ENCODE results near the gene ZNF75A.
"Not testable (repeated sequence)": the region's sequence is repeated elsewhere in the genome, so short reads cannot be mapped to it uniquely, and the experiment has no call there.

Gene ZNF75A

GRCh38 chr16:3305109-3306068 is at the start of gene ZNF75A, which contains the start of gene TIGD7:
Gene ZNF75A, plus strand, starts transcription at chr16:3305497. Its CDS starts 2,932 bp downstream, at chr16:3308429.
Gene TIGD7, minus strand, starts transcription at chr16:3305430. Its CDS starts 4,816 bp downstream, at chr16:3300614.
- DNase-seq = peak; percentile 93

GRCh38 chr16:3256146-3256865 is 49.0 kb upstream of the ZNF75A start, which contains the start of gene MEFV:
Gene MEFV, minus strand, starts transcription at chr16:3256633. Its CDS starts 46 bp downstream, at chr16:3256587.
- DNase-seq = no peak

GRCh38 chr16:3256866-3257465 is 48.3 kb upstream of the ZNF75A start:
- DNase-seq = no peak

- no peak for DNase-seq
Observed at GRCh38 chr16:3259836-3260235, 45.5 kb upstream of the ZNF75A start.

GRCh38 chr16:3262517-3262916 is 42.8 kb upstream of the ZNF75A start:
- no peak for DNase-seq

- peak; percentile 99 for DNase-seq
Observed at GRCh38 chr16:3264137-3265036, 40.9 kb upstream of the ZNF75A start.

- peak; percentile 47 for DNase-seq
Observed at GRCh38 chr16:3266873-3267537, 38.3 kb upstream of the ZNF75A start.

GRCh38 chr16:3268294-3268693 is 37.0 kb upstream of the ZNF75A start:
- no peak for DNase-seq

GRCh38 chr16:3270718-3271117 is 34.6 kb upstream of the ZNF75A start:
- DNase-seq = not testable (repeated sequence)

- DNase-seq = not testable (repeated sequence)
Observed at GRCh38 chr16:3271281-3271680, 34.0 kb upstream of the ZNF75A start.

GRCh38 chr16:3274490-3274889 is 30.8 kb upstream of the ZNF75A start:
- DNase-seq = no peak

- DNase-seq = no peak
Observed at GRCh38 chr16:3274947-3275346, 30.4 kb upstream of the ZNF75A start.

- no peak for DNase-seq
Observed at GRCh38 chr16:3276679-3277078, 28.6 kb upstream of the ZNF75A start.

GRCh38 chr16:3281222-3281820 is 24.0 kb upstream of the ZNF75A start:
- no peak for DNase-seq

GRCh38 chr16:3282103-3282729 is 23.1 kb upstream of the ZNF75A start:
- no peak for DNase-seq

GRCh38 chr16:3282730-3283542 is 22.4 kb upstream of the ZNF75A start, which contains the start of gene ZNF263:
Gene ZNF263, plus strand, starts transcription at chr16:3283491. Its CDS starts 328 bp downstream, at chr16:3283819.
- DNase-seq = peak; percentile 98

GRCh38 chr16:3283543-3284447 is 21.5 kb upstream of the ZNF75A start:
- no peak for DNase-seq

- no peak for DNase-seq
Observed at GRCh38 chr16:3285131-3285530, 20.2 kb upstream of the ZNF75A start.

All from right hindlimb (tissue), 1 donor.